Mesendoderm (in vitro differentiated cells): ENCODE measurements around the gene TFPI.
A peak's percentile ranks its signal among the peaks of the same experiment; 100 is the strongest.
"Not testable (repeated sequence)": the region's sequence is repeated elsewhere in the genome, so short reads cannot be mapped to it uniquely, and the experiment has no call there.

Experiments
- DNase-seq: peaks from one replicate; pipeline ENCODE4 v3.0.0; 2013
- H2AK5ac ChIP-seq: 2 replicates; pipeline ENCODE4 v1.6.1; 2013; ENCODE audit warnings: low read length, inconsistent platforms
- H2BK120ac ChIP-seq: 2 replicates; pipeline ENCODE4 v1.6.1; 2013; ENCODE audit warnings: low read depth, mild to moderate bottlenecking, low read length, moderate library complexity, mixed read lengths
- H2BK15ac ChIP-seq: replicated peaks from 2 replicates; pipeline ENCODE4 v1.6.1; 2013; ENCODE audit warnings: low read depth, mild to moderate bottlenecking, moderate library complexity
- H2BK5ac ChIP-seq: 2 replicates; pipeline ENCODE4 v1.6.1; 2013; ENCODE audit warnings: low read length, inconsistent platforms
- H3K18ac ChIP-seq: 2 replicates; pipeline ENCODE4 v1.6.1; 2013; ENCODE audit warnings: mild to moderate bottlenecking, low read length, mixed read lengths
- H3K23ac ChIP-seq: one replicate; pipeline ENCODE4 v1.6.1; 2013; ENCODE audit warnings: low read length
- H3K27ac ChIP-seq: 2 replicates; pipeline ENCODE4 v1.5.1; 2013; ENCODE audit warnings: low read depth, mild to moderate bottlenecking, inconsistent platforms, low read length, moderate library complexity
- H3K27me3 ChIP-seq: 2 replicates; pipeline ENCODE4 v1.6.1; 2013; ENCODE audit warnings: low read length, control low read depth, mild to moderate bottlenecking, inconsistent platforms; ENCODE audit not compliant: insufficient read depth, poor library complexity
- H3K36me3 ChIP-seq: 2 replicates; pipeline ENCODE4 v1.6.1; 2013; ENCODE audit warnings: low read length, inconsistent platforms; ENCODE audit not compliant: control insufficient read depth, insufficient read depth
- H3K4ac ChIP-seq: one replicate; pipeline ENCODE4 v1.6.1; 2013; ENCODE audit warnings: low read depth, mild to moderate bottlenecking, low read length, moderate library complexity
- H3K4me1 ChIP-seq: 2 replicates; pipeline ENCODE4 v1.6.1; 2013; ENCODE audit warnings: low read depth, low read length, inconsistent platforms; ENCODE audit not compliant: control insufficient read depth
- H3K4me2 ChIP-seq: 2 replicates; pipeline ENCODE4 v1.6.1; 2013; ENCODE audit warnings: low read length
- H3K4me3 ChIP-seq: 2 replicates; pipeline ENCODE4 v1.5.1; 2013; ENCODE audit warnings: mild to moderate bottlenecking, low read length
- H3K56ac ChIP-seq: one replicate; pipeline ENCODE4 v1.6.1; 2013; ENCODE audit warnings: low read length
- H3K79me1 ChIP-seq: 2 replicates; pipeline ENCODE4 v1.6.1; 2013; ENCODE audit warnings: low read length, inconsistent platforms
- H3K79me2 ChIP-seq: 2 replicates; pipeline ENCODE4 v1.6.1; 2013; ENCODE audit warnings: mild to moderate bottlenecking, low read length; ENCODE audit not compliant: control insufficient read depth, insufficient read depth
- H3K9ac ChIP-seq: 2 replicates; pipeline ENCODE4 v1.6.1; 2013; ENCODE audit warnings: low read length, inconsistent platforms
- H4K5ac ChIP-seq: one replicate; pipeline ENCODE4 v1.6.1; 2013; ENCODE audit warnings: low read length
- H4K8ac ChIP-seq: one replicate; pipeline ENCODE4 v1.6.1; 2013; ENCODE audit warnings: low read depth, mild to moderate bottlenecking, control low read depth, low read length, moderate library complexity
- WGBS: extraction: QIAGEN DNeasy Blood & Tissue Kit; methylation state at CpG from one replicate; pipeline ENCODE4 v1.1.7; 2013; ENCODE audit warnings: low lambda C conversion rate, missing lambda C conversion rate; ENCODE audit not compliant: insufficient coverage; ENCODE audit errors: extremely low coverage; 5-methylcytosine and 5-hydroxymethylcytosine counted together

The TFPI gene

GRCh38 chr2:187566712-187567111 is 12.5 kb upstream of the TFPI start:
- peak overlapping the region; percentile 6 for H3K56ac ChIP-seq
- H4K8ac ChIP-seq, result no peak overlapping the region
- H3K4ac ChIP-seq, result no peak overlapping the region
- no peak overlapping the region for H4K5ac ChIP-seq
- peak overlapping the region; percentile 92 for H3K18ac ChIP-seq
- no peak overlapping the region for H3K9ac ChIP-seq
- peak overlapping the region; percentile 49 for H2BK5ac ChIP-seq
- H3K4me3 ChIP-seq, result no peak overlapping the region
- no peaks in the 10 kb centered on the region for H3K27me3 ChIP-seq
- WGBS, result no CpG with 5 or more reads among the region's 1 CpG
- H3K79me2 ChIP-seq, result no peaks in the 10 kb centered on the region
- H3K4me2 ChIP-seq, result no peak overlapping the region
- no peak overlapping the region for H2BK120ac ChIP-seq
- peaks cover 3% of the 10 kb centered on the region for H3K4me1 ChIP-seq
- no peak for DNase-seq
- H3K23ac ChIP-seq, result no peak overlapping the region
- H2AK5ac ChIP-seq, result no peak overlapping the region
- no peaks in the 10 kb centered on the region for H3K79me1 ChIP-seq
- no peak overlapping the region for H3K27ac ChIP-seq
- no peak overlapping the region for H2BK15ac ChIP-seq
- H3K36me3 ChIP-seq, result no peaks in the 10 kb centered on the region

GRCh38 chr2:187566266-187566665 is 12.0 kb upstream of the TFPI start:
- no peaks in the 10 kb centered on the region for H3K79me1 ChIP-seq
- peaks cover 3% of the 10 kb centered on the region for H3K4me1 ChIP-seq

GRCh38 chr2:187565618-187566017 is 11.4 kb upstream of the TFPI start:
- H3K79me2 ChIP-seq, H2BK5ac ChIP-seq, H3K27me3 ChIP-seq, H4K5ac ChIP-seq, H2BK120ac ChIP-seq, DNase-seq, H3K23ac ChIP-seq, H3K4me3 ChIP-seq, H4K8ac ChIP-seq, H2BK15ac ChIP-seq, H2AK5ac ChIP-seq, H3K36me3 ChIP-seq, H3K18ac ChIP-seq, H3K4me2 ChIP-seq, H3K27ac ChIP-seq, H3K79me1 ChIP-seq, H3K4ac ChIP-seq, H3K4me1 ChIP-seq: not testable (repeated sequence)
- WGBS, result no CpG with 5 or more reads among the region's 11 CpGs
- Histone ChIP-seq H3K56ac (peak overlapping the region; percentile 70), H3K9ac (peak overlapping the region; percentile 46)

More at GRCh38 chr2:187566266-187566665, 12.0 kb upstream of the TFPI start:
- H3K56ac ChIP-seq, result peak overlapping the region; percentile 6
- H3K4me2 ChIP-seq, result no peak overlapping the region
- no peak overlapping the region for H3K27ac ChIP-seq
- H3K9ac ChIP-seq, result no peak overlapping the region
- no peaks in the 10 kb centered on the region for H3K36me3 ChIP-seq
- H2BK15ac ChIP-seq, result peak overlapping the region; percentile 74
- no peak overlapping the region for H2AK5ac ChIP-seq
- no peak overlapping the region for H3K4me3 ChIP-seq
- H3K23ac ChIP-seq, result no peak overlapping the region
- no peaks in the 10 kb centered on the region for H3K79me2 ChIP-seq
- H2BK5ac ChIP-seq, result no peak overlapping the region
- no peak overlapping the region for H2BK120ac ChIP-seq
- H4K5ac ChIP-seq, result no peak overlapping the region
- no peaks in the 10 kb centered on the region for H3K27me3 ChIP-seq
- no peak overlapping the region for H3K4ac ChIP-seq
- H4K8ac ChIP-seq, result no peak overlapping the region
- H3K18ac ChIP-seq, result no peak overlapping the region
- DNase-seq, result peak; percentile 52

- H3K23ac ChIP-seq, H3K79me1 ChIP-seq, H3K27ac ChIP-seq, H4K8ac ChIP-seq, DNase-seq, H3K4me1 ChIP-seq, H3K9ac ChIP-seq, H2AK5ac ChIP-seq, H2BK5ac ChIP-seq, H2BK120ac ChIP-seq, H3K27me3 ChIP-seq, H3K79me2 ChIP-seq, H3K56ac ChIP-seq, H3K4me2 ChIP-seq, H3K36me3 ChIP-seq, H3K4ac ChIP-seq, H4K5ac ChIP-seq, H2BK15ac ChIP-seq, H3K4me3 ChIP-seq, H3K18ac ChIP-seq: not testable (repeated sequence)
- WGBS, result no CpG with 5 or more reads among the region's 31 CpGs
These were observed 2.3 kb upstream of the TFPI start for GRCh38 chr2:187556493-187556892.

GRCh38 chr2:187554704-187555082 is 458 bp upstream of the TFPI start:
- Histone ChIP-seq H3K4me3 (no peak overlapping the region), H3K9ac (no peak overlapping the region)

GRCh38 chr2:187552828-187553681 is 1.2 kb downstream of the TFPI start:
- H4K5ac ChIP-seq, result no peak overlapping the region
- H3K18ac ChIP-seq, result no peak overlapping the region
- H3K4me2 ChIP-seq, result no peak overlapping the region
- no peaks in the 10 kb centered on the region for H3K4me1 ChIP-seq
- H3K27ac ChIP-seq, result no peak overlapping the region
- no peak overlapping the region for H3K4ac ChIP-seq
- H3K79me2 ChIP-seq, result no peaks in the 10 kb centered on the region
- no peak overlapping the region for H3K23ac ChIP-seq
- H3K9ac ChIP-seq, result no peak overlapping the region
- no peak overlapping the region for H2BK120ac ChIP-seq
- H3K79me1 ChIP-seq, result no peaks in the 10 kb centered on the region
- no peak for DNase-seq
- no peak overlapping the region for H3K4me3 ChIP-seq
- no peaks in the 10 kb centered on the region for H3K27me3 ChIP-seq
- H2BK5ac ChIP-seq, result no peak overlapping the region
- H3K56ac ChIP-seq, result no peak overlapping the region
- H2AK5ac ChIP-seq, result no peak overlapping the region
- WGBS, result no CpG with 5 or more reads among the region's 2 CpGs
- no peak overlapping the region for H4K8ac ChIP-seq
- no peak overlapping the region for H2BK15ac ChIP-seq
- H3K36me3 ChIP-seq, result no peaks in the 10 kb centered on the region

More at GRCh38 chr2:187554704-187555082, 458 bp upstream of the TFPI start:
- Histone ChIP-seq H3K56ac (no peak overlapping the region), H3K4me1 (no peaks in the 10 kb centered on the region), H3K79me1 (no peaks in the 10 kb centered on the region), H3K23ac (no peak overlapping the region), H2AK5ac (no peak overlapping the region), H3K4me2 (no peak overlapping the region), H3K4ac (no peak overlapping the region), H2BK120ac (no peak overlapping the region), H2BK5ac (no peak overlapping the region), H3K36me3 (no peaks in the 10 kb centered on the region), H3K27ac (no peak overlapping the region), H2BK15ac (no peak overlapping the region), H3K79me2 (no peaks in the 10 kb centered on the region), H3K18ac (no peak overlapping the region), H4K8ac (no peak overlapping the region), H3K27me3 (no peaks in the 10 kb centered on the region), H4K5ac (no peak overlapping the region)
- WGBS, result no CpG with 5 or more reads among the region's 2 CpGs
- DNase-seq, result no peak
